GM18907 (cell line): ENCODE measurements around the gene ANO10.
"Not testable (repeated sequence)": the region's sequence is repeated elsewhere in the genome, so short reads cannot be mapped to it uniquely, and the experiment has no call there.

ENCODE experiments used
- ATAC-seq: cut with Tn5 transposase; IDR thresholded peaks from one replicate; pipeline ENCODE4 v1.9.1; 2021; ENCODE audit warnings: mild to moderate bottlenecking, moderate library complexity; ENCODE audit not compliant: unreplicated experiment

Gene ANO10

GRCh38 chr3:43484926-43485488 is 136.8 kb downstream of the ANO10 start:
- ATAC-seq = no peak

DNA sequence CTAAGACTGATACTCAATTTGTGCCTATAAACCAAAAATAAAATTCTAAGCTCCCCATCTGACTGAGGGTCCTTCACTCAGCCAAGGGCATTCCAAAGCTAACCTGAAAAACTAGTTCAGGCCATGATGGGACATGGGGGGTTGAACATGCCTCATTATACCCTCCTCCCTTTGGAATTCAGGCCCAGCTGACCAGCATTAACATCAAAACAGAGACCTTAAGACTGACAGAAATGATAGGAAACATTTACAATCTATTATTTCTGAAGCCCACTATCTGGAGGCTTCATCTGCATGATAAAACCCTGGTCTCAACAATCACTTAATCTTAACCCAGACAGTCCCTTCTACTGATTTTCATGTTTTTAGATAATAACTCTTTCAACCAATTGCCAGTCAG is 140.4 kb downstream of the ANO10 start:
- no peak for ATAC-seq

DNA sequence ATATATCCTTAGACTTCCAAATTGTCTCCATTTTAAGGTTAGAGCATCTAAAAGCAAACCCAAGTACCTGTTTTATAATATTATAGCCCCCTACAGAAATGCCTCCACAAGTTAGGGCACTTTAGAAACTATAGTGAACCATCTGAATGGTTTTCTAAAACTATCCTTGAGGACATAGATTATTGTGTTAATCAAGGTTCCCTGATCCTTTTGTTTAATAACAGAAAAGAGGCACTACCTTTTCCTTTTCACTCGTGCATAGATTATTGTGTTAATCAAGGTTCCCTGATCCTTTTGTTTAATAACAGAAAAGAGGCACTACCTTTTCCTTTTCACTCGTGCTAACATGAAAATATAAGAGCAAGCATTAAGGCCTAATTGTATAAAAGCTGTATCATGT is 143.0 kb downstream of the ANO10 start:
- not testable (repeated sequence) for ATAC-seq

DNA sequence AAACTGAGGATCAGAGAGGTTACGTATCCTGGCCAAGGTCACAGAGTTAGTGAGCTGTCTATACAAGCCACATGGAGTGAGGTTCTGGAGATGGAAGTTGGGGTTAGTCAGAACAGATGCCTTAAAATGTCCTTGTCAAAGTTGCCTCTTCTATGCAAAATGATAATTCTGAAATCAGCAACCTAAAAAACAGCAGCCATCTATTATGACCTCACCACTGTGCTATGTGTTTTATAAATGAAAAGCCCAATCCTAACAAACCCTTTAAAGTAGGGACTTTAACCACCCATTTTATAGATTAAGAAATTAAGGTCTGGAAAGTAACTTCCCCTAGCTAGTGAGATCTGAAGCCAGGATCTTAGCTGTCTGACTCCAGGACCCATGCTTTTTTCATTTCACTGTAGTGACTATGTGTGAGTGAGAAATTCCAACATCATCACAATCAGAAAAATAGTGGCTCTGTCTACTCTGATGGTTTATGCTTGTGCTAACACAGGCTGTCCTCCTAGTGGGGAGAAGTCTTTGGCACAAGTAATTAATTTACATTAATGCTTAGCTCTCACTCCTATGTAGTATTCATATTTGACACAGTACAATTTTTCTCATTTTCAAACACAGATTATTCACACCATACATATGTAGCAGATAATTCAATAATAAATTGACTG is 143.6 kb downstream of the ANO10 start:
- ATAC-seq = no peak

DNA sequence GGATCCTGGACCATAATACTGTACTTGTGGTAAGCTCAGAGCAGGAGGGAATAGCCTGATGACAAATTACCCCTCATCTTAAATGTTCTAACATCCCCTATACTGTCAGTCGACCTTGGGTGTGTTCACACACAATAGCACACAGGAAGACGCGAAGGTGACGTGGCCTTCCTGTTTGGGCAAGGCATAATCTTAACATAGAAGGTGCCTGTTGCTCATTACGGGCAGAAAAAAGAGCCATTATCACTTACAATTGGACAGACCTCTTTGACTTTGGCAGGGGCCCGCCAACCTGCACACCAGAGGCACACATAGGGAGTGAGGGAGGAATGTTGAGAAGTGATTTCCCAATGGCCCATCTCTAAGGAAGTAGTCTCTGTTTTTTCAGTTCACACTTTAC is 144.2 kb downstream of the ANO10 start:
- no peak for ATAC-seq

GRCh38 chr3:43473737-43474136 is 148.1 kb downstream of the ANO10 start:
- ATAC-seq = no peak

- no peak for ATAC-seq
Observed at GRCh38 chr3:43473244-43473643, 148.6 kb downstream of the ANO10 start.

GRCh38 chr3:43468133-43468532 is 153.7 kb downstream of the ANO10 start:
- no peak for ATAC-seq

DNA sequence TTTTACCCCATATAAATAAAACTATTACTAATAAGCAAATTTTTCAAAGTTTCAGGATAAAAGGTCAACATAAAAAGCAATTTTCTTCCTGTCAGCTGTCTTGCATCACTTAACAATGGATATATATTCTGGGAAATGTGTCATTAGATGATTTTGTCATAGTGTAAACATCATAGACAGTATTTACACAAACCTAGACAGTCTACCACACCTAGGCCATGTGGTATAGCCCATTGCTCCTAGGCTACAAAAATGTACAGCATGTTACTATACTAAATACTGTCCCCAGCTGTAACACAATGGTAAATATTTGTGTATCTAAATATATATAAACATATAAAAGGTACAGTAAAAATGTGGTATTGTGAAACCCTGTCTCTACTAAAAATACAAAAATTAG is 156.7 kb downstream of the ANO10 start:
- ATAC-seq = no peak

DNA sequence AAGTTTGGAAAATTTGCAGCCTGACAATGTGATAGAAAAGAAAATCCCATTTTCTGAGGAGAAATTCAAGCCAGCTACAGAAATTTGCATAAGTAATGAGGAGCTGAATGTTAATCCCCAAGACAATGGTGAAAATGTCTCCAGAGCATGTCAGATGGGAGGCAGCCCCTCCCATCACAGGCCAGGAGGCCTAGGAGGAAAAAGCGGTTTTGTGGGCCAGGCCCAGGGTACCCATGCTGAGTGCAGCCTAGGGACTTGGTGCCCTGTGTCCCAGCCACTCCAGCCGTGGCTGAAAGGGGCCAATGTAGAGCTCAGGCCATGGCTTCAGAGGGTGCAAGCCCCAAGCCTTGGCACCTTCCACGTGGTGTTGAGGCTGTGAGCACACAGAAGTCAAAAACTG is 159.2 kb downstream of the ANO10 start:
- not testable (repeated sequence) for ATAC-seq

DNA sequence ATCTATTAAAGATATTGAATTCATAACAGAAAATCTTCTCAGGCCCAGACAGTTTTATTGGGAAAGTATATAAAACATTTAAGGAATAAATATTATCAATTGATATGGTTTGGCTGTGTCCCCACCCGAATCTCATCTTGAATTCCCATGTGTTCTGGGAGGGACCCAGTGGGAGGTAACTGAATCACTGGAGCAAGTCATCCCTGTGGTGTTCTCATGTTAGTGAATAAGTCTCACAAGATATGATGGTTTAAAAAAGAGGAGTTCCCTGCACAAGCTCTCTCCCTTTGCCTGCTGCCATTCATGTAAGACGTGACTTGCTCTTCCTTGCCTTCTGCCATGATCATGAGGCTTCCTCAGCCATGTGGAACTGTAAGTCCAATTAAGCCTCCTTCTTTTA is 160.5 kb downstream of the ANO10 start:
- no peak for ATAC-seq

- not testable (repeated sequence) for ATAC-seq
Observed at GRCh38 chr3:43457038-43457437, 164.8 kb downstream of the ANO10 start.

DNA sequence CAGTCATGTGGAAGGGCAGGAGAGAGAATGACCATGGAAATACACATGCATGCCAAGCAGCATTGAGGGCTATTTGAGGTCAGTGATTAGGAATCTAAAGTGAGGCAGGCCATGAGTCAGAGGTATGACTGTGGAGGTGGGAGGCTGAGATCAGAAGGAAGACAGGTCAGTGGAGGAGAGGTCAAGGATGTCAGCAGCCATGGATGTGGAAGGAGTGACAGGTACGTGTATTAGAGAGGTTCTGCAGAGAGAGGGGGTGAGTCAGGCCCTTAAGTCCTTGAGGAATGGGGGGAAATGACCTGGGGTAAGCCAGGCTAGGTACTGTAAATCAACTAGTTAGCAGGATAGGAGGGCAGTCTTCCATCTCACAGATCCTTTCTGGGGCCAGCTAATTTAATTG is 166.6 kb downstream of the ANO10 start:
- no peak for ATAC-seq

GRCh38 chr3:43453981-43454380 is 167.8 kb downstream of the ANO10 start:
- ATAC-seq = no peak

GRCh38 chr3:43451670-43452254 is 170.0 kb downstream of the ANO10 start:
- no peak for ATAC-seq

GRCh38 chr3:43448098-43448497 is 173.7 kb downstream of the ANO10 start:
- ATAC-seq = no peak

DNA sequence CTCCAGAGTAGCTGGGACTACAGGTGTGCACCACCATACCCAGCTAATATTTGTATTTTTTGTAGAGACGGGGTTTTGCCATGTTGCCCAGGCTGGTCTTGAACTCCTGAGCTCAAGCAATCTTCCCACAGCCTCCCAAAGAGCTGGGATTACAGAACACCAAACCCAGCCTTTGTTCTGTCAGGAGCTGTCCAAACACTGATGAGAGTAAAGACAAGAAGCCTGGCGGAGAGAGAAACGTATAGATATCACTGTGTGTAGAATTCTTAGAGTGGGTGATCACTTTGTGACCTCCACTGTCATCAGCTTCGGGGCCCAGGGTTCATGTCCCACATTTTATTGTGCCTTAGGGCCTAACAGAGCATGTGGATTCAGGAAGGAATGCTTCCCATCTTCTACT is 176.0 kb downstream of the ANO10 start:
- ATAC-seq = no peak

DNA sequence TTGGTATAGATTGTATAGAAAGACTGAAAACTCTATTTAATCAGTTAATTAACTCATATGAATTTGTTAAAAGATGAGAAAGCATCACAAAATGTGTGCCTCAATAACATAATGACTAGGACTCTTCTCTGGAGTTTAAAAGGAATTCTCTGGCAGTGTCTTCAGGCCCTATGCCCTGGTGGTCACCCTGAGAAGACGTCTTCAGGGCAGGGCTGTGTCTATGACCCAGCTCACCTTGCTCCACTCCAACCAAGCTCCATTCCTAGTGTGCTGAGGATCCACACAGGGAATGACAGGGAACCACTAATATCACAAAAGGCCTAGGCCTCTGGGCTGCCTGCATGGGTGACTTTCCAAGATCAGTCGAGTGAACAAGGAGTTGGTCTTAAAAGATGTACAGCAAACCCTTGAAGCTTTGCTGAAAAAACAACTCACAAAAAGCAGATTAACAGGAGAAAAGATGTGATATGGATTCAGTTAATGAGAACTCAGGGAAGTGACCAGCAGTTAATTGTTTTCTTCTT is 178.9 kb downstream of the ANO10 start:
- no peak for ATAC-seq

DNA sequence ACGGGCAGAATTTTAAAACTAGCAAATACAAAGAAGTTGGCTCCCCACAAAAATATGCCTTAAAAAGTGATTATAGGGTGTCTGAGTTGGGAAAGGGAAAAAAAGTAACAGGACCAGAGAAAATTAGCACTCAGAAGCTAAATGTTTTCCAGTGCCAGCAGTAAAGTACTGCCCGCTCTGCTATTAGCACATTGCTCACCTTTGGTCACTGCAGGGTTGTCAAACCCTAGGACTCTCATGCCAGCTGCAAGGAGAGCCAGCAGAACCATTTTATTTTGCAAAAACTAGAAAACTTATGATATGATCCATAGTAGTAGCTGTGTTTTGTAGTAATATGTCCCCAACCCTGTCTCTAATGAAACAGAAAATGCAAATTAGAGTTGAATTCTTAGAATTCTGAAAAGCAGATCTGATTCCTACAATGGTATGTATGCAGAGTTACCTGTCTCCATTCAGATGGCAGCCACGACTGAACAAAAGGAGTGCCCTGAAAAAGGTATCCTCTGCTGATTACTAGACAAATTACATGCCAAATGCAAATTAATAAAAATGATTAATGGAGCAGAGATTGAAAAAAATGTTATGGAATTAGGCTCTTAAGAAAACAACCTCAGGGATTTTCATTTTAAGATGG is 185.2 kb downstream of the ANO10 start:
- no peak for ATAC-seq

DNA sequence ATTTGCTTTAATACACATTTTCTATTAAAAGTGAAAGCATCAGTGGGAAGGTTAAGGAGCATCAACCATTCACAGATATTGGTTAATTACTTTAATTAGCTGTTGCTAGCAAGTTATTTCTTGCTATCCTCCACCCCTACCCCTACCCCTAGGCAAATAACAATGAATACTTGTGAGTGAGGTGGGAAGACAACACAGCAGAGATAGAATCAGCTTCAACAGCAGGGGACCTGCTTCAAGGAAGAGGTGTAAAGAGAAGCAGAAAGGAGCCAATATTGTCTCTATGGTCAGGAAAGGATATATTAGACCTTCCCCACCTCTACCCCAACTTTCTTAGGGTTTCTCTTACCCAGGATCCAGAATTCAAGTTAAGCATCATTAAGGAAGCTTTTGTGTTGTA is 186.1 kb downstream of the ANO10 start:
- ATAC-seq = no peak

DNA sequence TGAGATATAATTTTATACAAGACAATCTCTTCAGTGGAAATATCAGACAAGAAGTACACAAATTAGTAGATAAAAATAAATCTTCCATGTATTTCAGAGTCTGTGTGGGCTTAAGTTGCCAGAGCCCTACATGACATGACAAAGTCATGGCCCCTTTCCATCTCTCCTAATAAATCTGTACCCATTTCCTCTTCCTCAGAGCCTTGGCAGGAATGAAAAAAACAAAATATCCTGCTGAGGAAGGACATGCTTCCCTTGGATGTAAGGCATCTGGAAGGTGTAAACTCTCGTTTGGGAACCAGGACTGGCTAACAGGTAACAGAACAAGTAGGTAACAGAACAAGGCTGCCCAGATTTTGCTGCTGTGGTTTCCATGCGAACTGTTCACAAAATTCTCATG is 187.4 kb downstream of the ANO10 start:
- no peak for ATAC-seq

- ATAC-seq = no peak
Observed at GRCh38 chr3:43432462-43432861, 189.3 kb downstream of the ANO10 start.
